ENCODE measurements around the gene ZIC4. TPM values are rescaled to one million over a fixed set of nuclear protein-coding genes. Genes with fewer than 3 reads are reported as not detected.

Gene ZIC4
- total RNA-seq = 1 to 10 TPM; 3.4 to 7.0 (median 4.5) TPM

GRCh38 chr3:147406028-147406931, at the start of gene ZIC4:
Gene ZIC4, minus strand, starts transcription at chr3:147406543. Its CDS starts 3,746 bp downstream, at chr3:147402797.
- TF ChIP-seq, protein P1, sequence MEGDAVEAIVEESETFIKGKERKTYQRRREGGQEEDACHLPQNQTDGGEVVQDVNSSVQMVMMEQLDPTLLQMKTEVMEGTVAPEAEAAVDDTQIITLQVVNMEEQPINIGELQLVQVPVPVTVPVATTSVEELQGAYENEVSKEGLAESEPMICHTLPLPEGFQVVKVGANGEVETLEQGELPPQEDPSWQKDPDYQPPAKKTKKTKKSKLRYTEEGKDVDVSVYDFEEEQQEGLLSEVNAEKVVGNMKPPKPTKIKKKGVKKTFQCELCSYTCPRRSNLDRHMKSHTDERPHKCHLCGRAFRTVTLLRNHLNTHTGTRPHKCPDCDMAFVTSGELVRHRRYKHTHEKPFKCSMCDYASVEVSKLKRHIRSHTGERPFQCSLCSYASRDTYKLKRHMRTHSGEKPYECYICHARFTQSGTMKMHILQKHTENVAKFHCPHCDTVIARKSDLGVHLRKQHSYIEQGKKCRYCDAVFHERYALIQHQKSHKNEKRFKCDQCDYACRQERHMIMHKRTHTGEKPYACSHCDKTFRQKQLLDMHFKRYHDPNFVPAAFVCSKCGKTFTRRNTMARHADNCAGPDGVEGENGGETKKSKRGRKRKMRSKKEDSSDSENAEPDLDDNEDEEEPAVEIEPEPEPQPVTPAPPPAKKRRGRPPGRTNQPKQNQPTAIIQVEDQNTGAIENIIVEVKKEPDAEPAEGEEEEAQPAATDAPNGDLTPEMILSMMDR (IDR thresholded peaks at IDR 0.05; ENCODE audit: low read depth) = no peak

DNA sequence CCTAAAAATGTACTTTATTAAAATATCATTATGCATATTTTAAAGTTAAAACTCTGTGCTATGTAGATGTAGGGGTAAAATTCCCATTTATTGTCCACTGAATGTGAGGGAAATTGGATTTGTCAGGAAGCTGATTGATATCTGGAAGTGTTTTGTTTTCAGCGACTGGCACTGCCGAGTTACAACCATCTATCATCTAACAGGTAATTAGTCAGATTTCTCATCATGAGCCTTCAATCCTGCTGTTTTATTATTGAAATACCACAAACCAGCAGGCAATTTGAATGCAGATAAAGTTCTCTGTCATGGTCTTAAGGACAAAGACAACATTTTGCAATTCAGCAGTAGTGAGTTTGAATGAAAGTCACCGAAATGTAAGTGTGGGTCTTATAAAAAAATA, 43.3 kb upstream of the ZIC4 start:
- TF ChIP-seq, protein P1 (IDR thresholded peaks at IDR 0.05; ENCODE audit: low read depth) = no peak

DNA sequence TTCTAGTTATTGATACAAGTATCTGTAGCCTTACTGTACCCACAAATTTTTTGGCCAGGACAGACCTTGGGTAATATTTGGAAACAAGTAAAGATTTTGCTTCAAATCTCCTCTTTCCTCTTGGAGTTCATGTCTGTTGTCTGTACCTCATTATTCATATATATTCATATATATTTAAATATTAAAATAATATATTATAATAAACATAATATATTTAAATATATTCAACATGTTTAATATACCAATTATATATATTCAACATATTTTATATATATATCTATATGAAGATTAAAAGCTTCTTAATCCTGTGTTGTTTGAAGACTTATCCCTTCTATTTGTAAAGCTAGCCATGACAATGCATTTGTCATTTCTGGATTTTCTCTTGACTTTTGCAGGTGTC, 40.9 kb upstream of the ZIC4 start:
- TF ChIP-seq, protein P1 (IDR thresholded peaks at IDR 0.05; ENCODE audit: low read depth) = no peak

DNA sequence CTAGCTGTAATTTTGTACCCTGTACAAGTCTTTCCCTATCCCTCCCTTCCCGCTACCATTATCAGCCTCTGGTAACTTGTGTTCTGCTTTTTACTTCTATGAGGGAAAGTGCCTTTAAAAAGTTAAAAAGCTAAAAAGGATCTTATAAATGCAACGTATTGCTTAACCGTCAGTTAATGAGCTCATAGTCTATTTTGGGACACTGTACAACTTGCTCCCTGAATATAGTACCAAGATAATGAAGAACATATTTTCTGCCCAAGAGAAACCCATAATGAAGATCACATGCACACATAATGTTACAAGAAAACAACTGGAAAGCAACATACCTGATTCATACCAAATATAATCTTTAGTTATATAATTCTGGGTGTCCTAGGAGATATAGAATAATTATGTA, 25.4 kb upstream of the ZIC4 start:
- TF ChIP-seq, protein P1 (IDR thresholded peaks at IDR 0.05; ENCODE audit: low read depth) = no peak

DNA sequence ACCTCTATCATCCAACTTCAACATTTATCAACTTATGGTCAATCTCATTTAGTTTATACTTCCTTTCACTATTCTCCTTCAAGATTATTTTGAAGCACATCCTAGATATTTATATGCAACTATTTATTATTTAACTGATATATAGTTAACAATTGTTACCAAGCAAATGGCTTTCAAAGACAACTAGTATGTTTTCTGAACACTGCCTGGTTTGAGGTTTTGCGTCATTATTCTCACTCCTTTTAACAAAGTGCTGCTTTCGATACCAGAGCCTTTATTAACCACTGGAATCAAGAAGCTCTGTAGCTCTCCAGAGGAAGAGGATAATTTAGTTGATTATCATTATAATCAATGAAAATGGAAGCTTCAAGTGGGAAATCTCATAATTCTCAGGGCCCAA, 22.4 kb upstream of the ZIC4 start:
- TF ChIP-seq, protein P1 (IDR thresholded peaks at IDR 0.05; ENCODE audit: low read depth) = no peak

- TF ChIP-seq, protein P1 (IDR thresholded peaks at IDR 0.05; ENCODE audit: low read depth) = no peak
These were observed 22.0 kb upstream of the ZIC4 start for GRCh38 chr3:147428326-147428725.

GRCh38 chr3:147427746-147428145, 21.4 kb upstream of the ZIC4 start:
- TF ChIP-seq, protein P1 (IDR thresholded peaks at IDR 0.05; ENCODE audit: low read depth) = no peak
